Activated T-cell treated with anti-CD3 and anti-CD28 coated beads, Interleukin-2, amount 50 U/mL, for 24 hours (primary cell): ENCODE results near the gene PALD1.

Source experiments
- DNase-seq: peaks from one replicate; pipeline ENCODE4 v3.0.0-alpha.2; 2020
- H3K27ac Mint-ChIP-seq: 2 replicates; pipeline ENCODE4 v1.8.0; 2020; ENCODE audit warnings: mild to moderate bottlenecking, mixed read lengths
- H3K27me3 Mint-ChIP-seq: 2 replicates; pipeline ENCODE4 v1.8.0; 2020; ENCODE audit warnings: mixed read lengths
- H3K36me3 Mint-ChIP-seq: 2 replicates; pipeline ENCODE4 v1.8.0; 2020; ENCODE audit warnings: low read depth, mixed read lengths
- H3K4me1 Mint-ChIP-seq: 2 replicates; pipeline ENCODE4 v1.8.0; 2020; ENCODE audit warnings: low read depth, mixed read lengths
- H3K4me3 Mint-ChIP-seq: 2 replicates; pipeline ENCODE4 v1.8.0; 2020; ENCODE audit warnings: mild to moderate bottlenecking, moderate library complexity, mixed read lengths
- H3K9me3 Mint-ChIP-seq: 2 replicates; pipeline ENCODE4 v1.8.0; 2020; ENCODE audit warnings: mixed read lengths

Gene PALD1

GRCh38 chr10:70589762-70590654 lies 111.4 kb downstream of the PALD1 start:
- Mint-ChIP-seq H3K4me1 (peaks cover 53% of the 10 kb centered on the region), H3K27ac (no peak overlapping the region), H3K27me3 (peaks cover 13% of the 10 kb centered on the region), H3K36me3 (no peaks in the 10 kb centered on the region), H3K9me3 (no peaks in the 10 kb centered on the region), H3K4me3 (no peak overlapping the region)
- no peak for DNase-seq

- peaks cover 13% of the 10 kb centered on the region for H3K27me3 Mint-ChIP-seq
- DNase-seq = no peak
- no peak overlapping the region for H3K4me3 Mint-ChIP-seq
- peaks cover under 1% of the 10 kb centered on the region for H3K36me3 Mint-ChIP-seq
- peaks cover 47% of the 10 kb centered on the region for H3K4me1 Mint-ChIP-seq
- no peak overlapping the region for H3K27ac Mint-ChIP-seq
- H3K9me3 Mint-ChIP-seq = no peaks in the 10 kb centered on the region
Measured at GRCh38 chr10:70590655-70591416, 112.3 kb downstream of the PALD1 start.

GRCh38 chr10:70592186-70592735 lies 113.7 kb downstream of the PALD1 start:
- Mint-ChIP-seq H3K4me1 (peaks cover 48% of the 10 kb centered on the region), H3K27me3 (peaks cover 13% of the 10 kb centered on the region), H3K27ac (peak overlapping the region; percentile 9), H3K9me3 (no peaks in the 10 kb centered on the region), H3K4me3 (no peak overlapping the region), H3K36me3 (peaks cover 15% of the 10 kb centered on the region)
- DNase-seq = no peak

GRCh38 chr10:70592746-70593512 lies 114.4 kb downstream of the PALD1 start:
- no peak for DNase-seq
- no peak overlapping the region for H3K27ac Mint-ChIP-seq
- H3K4me1 Mint-ChIP-seq = peaks cover 47% of the 10 kb centered on the region
- peaks cover 13% of the 10 kb centered on the region for H3K27me3 Mint-ChIP-seq
- H3K36me3 Mint-ChIP-seq = peaks cover 22% of the 10 kb centered on the region
- H3K4me3 Mint-ChIP-seq = no peak overlapping the region
- H3K9me3 Mint-ChIP-seq = no peaks in the 10 kb centered on the region

- Mint-ChIP-seq H3K4me3 (no peak overlapping the region), H3K36me3 (peaks cover 26% of the 10 kb centered on the region), H3K4me1 (peaks cover 43% of the 10 kb centered on the region), H3K27me3 (peaks cover 11% of the 10 kb centered on the region), H3K27ac (no peak overlapping the region), H3K9me3 (no peaks in the 10 kb centered on the region)
- DNase-seq = no peak
Measured at GRCh38 chr10:70593513-70593890, 114.9 kb downstream of the PALD1 start.

GRCh38 chr10:70594161-70594560 lies 115.6 kb downstream of the PALD1 start:
- Mint-ChIP-seq H3K36me3 (peaks cover 31% of the 10 kb centered on the region), H3K27me3 (peaks cover 8% of the 10 kb centered on the region), H3K4me1 (peaks cover 45% of the 10 kb centered on the region), H3K27ac (no peak overlapping the region), H3K9me3 (no peaks in the 10 kb centered on the region), H3K4me3 (no peak overlapping the region)
- no peak for DNase-seq

GRCh38 chr10:70595566-70596016 lies 117.0 kb downstream of the PALD1 start:
- Mint-ChIP-seq H3K27me3 (peaks cover 3% of the 10 kb centered on the region), H3K27ac (no peak overlapping the region), H3K9me3 (no peaks in the 10 kb centered on the region), H3K4me1 (peaks cover 48% of the 10 kb centered on the region), H3K36me3 (peaks cover 45% of the 10 kb centered on the region), H3K4me3 (no peak overlapping the region)
- DNase-seq = no peak

GRCh38 chr10:70596110-70596798 lies 117.7 kb downstream of the PALD1 start:
- peaks cover 50% of the 10 kb centered on the region for H3K4me1 Mint-ChIP-seq
- no peak overlapping the region for H3K27ac Mint-ChIP-seq
- DNase-seq = no peak
- H3K36me3 Mint-ChIP-seq = peaks cover 48% of the 10 kb centered on the region
- H3K4me3 Mint-ChIP-seq = no peak overlapping the region
- no peaks in the 10 kb centered on the region for H3K27me3 Mint-ChIP-seq
- no peaks in the 10 kb centered on the region for H3K9me3 Mint-ChIP-seq

- H3K9me3 Mint-ChIP-seq = no peaks in the 10 kb centered on the region
- H3K27me3 Mint-ChIP-seq = no peaks in the 10 kb centered on the region
- H3K4me3 Mint-ChIP-seq = no peak overlapping the region
- DNase-seq = no peak
- peaks cover 56% of the 10 kb centered on the region for H3K4me1 Mint-ChIP-seq
- no peak overlapping the region for H3K27ac Mint-ChIP-seq
- peaks cover 49% of the 10 kb centered on the region for H3K36me3 Mint-ChIP-seq
Measured at GRCh38 chr10:70596860-70597809, 118.6 kb downstream of the PALD1 start.

GRCh38 chr10:70597856-70598815 lies 119.6 kb downstream of the PALD1 start:
- Mint-ChIP-seq H3K9me3 (no peaks in the 10 kb centered on the region), H3K4me1 (peaks cover 62% of the 10 kb centered on the region), H3K27ac (no peak overlapping the region), H3K36me3 (peaks cover 54% of the 10 kb centered on the region), H3K4me3 (no peak overlapping the region), H3K27me3 (no peaks in the 10 kb centered on the region)
- no peak for DNase-seq

GRCh38 chr10:70598857-70599295 lies 120.3 kb downstream of the PALD1 start:
- no peaks in the 10 kb centered on the region for H3K9me3 Mint-ChIP-seq
- peak overlapping the region; percentile 67 for H3K27ac Mint-ChIP-seq
- H3K36me3 Mint-ChIP-seq = peaks cover 54% of the 10 kb centered on the region
- H3K27me3 Mint-ChIP-seq = no peaks in the 10 kb centered on the region
- H3K4me3 Mint-ChIP-seq = peak overlapping the region; percentile 45
- DNase-seq = no peak
- peaks cover 69% of the 10 kb centered on the region for H3K4me1 Mint-ChIP-seq

- Mint-ChIP-seq H3K9me3 (no peaks in the 10 kb centered on the region), H3K4me1 (peaks cover 72% of the 10 kb centered on the region), H3K27me3 (no peaks in the 10 kb centered on the region), H3K4me3 (peak overlapping the region; percentile 92), H3K36me3 (peaks cover 54% of the 10 kb centered on the region), H3K27ac (no peak overlapping the region)
- DNase-seq = no peak
Measured at GRCh38 chr10:70599319-70599718, 120.8 kb downstream of the PALD1 start.
